ENCODE measurements around the gene STAB1.

Gene STAB1

DNA sequence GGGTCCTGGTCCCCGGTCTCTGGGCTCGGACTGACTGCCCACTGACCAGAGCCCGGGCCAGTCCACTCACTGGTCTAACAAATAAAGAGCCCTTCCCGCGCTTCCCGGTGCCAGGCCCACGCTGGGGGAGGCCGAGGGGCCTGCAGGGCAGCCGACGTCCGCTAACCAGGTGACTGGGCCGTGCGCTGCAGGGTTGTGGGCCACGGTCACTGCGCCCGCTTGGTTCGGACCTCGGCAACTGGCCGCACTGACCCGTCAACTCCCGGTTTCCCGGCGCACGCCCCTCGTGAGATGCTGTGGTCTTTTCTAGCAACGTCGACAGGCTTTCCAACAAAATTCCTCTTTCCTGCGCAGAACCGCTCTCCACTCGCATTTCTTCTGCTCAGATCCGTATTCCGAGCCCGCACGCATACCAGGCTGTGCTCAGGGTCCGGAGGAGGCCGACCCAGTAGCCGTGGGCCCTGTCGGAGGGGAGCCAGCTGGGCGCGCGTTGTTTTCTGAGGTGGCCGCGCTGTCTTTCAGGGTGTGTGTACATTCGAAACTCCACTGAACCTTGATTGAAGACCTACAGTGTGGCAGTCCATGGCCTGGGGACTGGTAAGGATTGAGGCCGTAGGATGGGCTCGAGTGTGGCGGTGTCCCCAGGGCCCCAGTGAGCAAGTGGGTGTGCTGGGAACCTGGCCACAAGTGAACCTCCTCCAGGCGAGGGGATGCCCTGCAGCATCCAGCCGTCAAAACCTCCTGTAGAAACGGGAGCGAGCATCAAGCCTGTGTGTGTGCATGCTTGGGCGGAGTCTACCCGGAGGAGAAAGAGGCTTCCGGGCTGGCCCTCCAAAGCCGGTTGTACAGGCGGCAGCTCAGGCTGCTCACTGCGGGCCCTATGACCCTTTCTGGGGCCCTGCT lies 39.4 kb downstream of the STAB1 start:
- DNase-seq (ENCODE audit: extremely low read depth, low read depth): no peak
- TF ChIP-seq, protein P1, sequence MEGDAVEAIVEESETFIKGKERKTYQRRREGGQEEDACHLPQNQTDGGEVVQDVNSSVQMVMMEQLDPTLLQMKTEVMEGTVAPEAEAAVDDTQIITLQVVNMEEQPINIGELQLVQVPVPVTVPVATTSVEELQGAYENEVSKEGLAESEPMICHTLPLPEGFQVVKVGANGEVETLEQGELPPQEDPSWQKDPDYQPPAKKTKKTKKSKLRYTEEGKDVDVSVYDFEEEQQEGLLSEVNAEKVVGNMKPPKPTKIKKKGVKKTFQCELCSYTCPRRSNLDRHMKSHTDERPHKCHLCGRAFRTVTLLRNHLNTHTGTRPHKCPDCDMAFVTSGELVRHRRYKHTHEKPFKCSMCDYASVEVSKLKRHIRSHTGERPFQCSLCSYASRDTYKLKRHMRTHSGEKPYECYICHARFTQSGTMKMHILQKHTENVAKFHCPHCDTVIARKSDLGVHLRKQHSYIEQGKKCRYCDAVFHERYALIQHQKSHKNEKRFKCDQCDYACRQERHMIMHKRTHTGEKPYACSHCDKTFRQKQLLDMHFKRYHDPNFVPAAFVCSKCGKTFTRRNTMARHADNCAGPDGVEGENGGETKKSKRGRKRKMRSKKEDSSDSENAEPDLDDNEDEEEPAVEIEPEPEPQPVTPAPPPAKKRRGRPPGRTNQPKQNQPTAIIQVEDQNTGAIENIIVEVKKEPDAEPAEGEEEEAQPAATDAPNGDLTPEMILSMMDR (IDR thresholded peaks at IDR 0.05; ENCODE audit: low read depth, low read length, missing control alignments): no peak
- peak overlapping the region; percentile 53 for H3K4me3 ChIP-seq (replicated peaks; ENCODE audit: low read depth, low read length)

DNA sequence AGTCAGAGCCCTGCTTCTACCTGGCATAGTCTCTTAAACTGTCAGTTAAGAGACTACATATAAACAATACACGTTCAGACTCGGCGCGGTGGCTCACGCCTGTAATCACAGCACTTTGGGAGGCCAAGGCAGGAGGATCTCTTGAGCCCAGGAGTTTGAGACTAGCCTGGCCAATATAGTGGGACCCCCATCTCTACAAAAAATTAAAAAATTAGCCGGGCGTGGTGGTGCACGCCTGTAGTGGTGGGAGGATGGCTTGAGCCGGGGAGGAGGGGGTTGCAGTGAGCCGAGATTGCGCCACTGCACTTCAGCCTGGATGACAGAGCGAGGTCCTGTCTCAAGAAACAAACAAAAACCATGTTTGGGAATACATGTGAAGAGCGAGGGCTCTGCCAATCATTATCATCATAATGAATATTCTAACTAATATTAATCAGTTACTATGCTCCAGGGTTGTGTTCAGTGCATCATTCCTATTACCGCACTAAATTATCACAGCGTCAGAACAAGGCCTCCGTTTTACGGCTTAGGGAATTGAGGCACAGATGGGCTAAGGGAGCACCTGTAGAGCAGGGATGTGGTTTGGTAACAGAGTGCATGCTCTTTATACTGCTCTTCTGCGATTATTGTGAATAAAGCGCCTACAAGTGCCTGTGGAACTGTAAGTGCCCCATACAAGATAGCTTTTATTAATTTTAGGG lies 40.4 kb downstream of the STAB1 start:
- no peak for DNase-seq (ENCODE audit: extremely low read depth, low read depth)
- peak overlapping the region; percentile 53 for H3K4me3 ChIP-seq (replicated peaks; ENCODE audit: low read depth, low read length)
- TF ChIP-seq, protein P1 (IDR thresholded peaks at IDR 0.05; ENCODE audit: low read depth, low read length, missing control alignments): no peak

DNA sequence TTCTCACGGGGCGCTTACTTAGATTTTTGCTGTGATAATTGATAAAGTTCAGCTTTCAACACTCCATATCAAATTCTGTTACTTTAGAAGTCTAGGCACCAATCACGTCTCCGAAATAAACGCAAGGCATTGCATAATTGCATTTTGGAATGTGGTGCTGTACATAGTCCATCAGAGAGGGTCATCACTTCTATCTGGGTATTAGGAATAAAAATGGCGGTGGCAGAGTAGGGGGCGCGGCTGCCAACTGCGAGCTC lies 40.9 kb downstream of the STAB1 start:
- no peak overlapping the region; the same call in 1 of the 2 replicates for H3K4me3 ChIP-seq (replicated peaks; ENCODE audit: low read depth, low read length)
- TF ChIP-seq, protein P1 (IDR thresholded peaks at IDR 0.05; ENCODE audit: low read depth, low read length, missing control alignments): no peak
- DNase-seq (ENCODE audit: extremely low read depth, low read depth): no peak

DNA sequence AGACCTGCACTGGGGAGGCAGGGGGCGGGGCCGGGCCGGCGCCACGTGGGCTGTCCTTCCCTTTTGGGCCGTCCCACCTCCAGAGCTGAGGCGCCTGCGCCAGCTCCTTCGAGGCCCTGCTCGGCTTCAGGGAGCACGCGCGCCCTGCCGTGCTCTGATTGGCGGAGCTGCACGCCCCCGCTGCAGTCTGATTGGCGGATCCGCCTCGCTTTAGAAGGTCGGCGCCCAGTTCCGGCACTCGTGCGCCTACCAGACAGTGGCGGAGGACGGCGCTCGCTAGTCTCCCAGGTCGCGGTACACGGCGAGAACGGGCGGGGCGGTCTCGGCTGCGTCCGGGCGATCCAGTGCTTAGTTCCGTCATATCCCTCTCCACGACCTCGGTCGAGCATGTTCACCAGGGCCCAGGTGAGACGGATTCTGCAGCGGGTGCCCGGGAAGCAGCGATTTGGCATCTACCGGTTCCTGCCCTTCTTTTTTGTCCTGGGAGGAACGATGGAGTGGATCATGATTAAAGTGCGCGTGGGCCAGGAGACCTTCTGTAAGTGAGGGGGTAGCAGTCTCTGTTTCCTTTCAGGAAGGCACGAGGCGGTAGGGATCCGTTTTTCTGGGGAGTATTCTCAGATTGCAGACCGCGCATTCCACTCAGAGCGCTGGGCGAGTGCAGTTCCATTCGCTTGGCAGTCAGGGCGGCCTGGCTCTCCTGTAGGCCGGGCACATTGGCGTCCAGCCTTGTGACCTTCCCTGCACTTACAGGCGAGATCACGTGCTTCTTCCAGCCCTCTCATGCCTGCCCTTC lies 41.4 kb downstream of the STAB1 start, which contains the start of gene UQCC5:
TSS of gene UQCC5 (plus strand) at position 237 of the 796 bp plus-strand sequence. CDS start at position 388, 151 bp downstream.
- peak; percentile 87 for DNase-seq (ENCODE audit: extremely low read depth, low read depth)
- TF ChIP-seq, protein P1 (IDR thresholded peaks at IDR 0.05; ENCODE audit: low read depth, low read length, missing control alignments): no peak
- H3K4me3 ChIP-seq (replicated peaks; ENCODE audit: low read depth, low read length): peak within 1 kb of the TSS; percentile 97

DNA sequence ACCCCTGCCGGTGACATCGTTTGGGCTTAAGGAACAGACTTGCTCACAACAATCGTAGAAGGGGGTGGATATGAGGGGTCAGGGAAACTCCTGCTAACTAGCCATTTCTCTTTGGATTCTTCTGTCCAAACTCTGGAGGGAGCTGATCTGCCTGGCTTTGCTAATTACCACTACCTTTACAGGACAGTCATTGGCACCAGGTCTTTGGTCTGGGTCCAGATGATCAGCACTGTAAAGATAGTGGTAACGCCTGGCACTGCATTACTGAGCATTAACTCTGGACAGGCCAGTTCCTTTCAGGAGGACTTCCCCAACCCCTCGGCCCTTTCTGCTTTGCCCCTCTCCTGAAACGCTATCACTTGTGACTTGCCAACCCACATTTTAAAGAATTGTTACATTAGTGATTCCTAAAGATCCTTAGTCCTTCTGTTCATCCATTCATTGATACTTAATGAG lies 42.1 kb downstream of the STAB1 start:
- no peak for DNase-seq (ENCODE audit: extremely low read depth, low read depth)
- TF ChIP-seq, protein P1 (IDR thresholded peaks at IDR 0.05; ENCODE audit: low read depth, low read length, missing control alignments): no peak
- H3K4me3 ChIP-seq (replicated peaks; ENCODE audit: low read depth, low read length): peak overlapping the region; percentile 97

DNA sequence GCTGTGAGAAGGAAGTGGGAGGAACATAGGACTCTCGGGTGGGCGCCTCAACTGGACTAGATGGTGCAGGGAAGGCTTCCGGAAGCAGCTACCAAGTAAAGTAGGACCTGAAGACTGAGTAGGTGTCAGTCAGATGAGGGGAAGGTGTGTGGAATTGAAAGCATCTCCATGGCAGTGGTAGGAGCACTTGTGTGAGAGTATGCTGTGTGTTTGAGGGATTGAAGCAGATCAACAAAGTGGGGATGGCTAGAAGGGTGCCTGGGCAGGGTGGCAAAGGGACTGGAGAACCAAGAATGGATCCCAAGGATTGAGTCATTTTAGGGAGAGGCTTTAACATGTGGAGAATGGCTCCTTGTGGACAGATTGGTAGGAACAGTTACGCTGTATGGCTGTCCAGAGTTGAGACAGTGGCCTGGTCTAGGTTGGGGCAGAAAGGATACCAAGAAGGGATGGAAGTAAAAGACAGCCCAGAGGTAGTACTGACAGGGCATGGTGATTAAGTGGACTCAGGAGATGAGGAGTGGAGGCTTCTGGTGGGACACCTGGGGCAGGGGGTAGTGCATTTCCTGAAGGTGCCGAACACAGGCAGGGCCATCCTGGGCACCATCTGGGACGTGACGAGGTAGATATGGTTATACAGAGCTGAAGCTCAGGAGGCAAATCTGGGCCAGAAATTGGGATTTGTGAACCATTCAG lies 42.7 kb downstream of the STAB1 start:
- DNase-seq (ENCODE audit: extremely low read depth, low read depth): no peak
- H3K4me3 ChIP-seq (replicated peaks; ENCODE audit: low read depth, low read length): peak overlapping the region; percentile 97
- TF ChIP-seq, protein P1 (IDR thresholded peaks at IDR 0.05; ENCODE audit: low read depth, low read length, missing control alignments): no peak
